OCI-LY7 (cell line): ENCODE data around the gene DOC2A. TPM values are rescaled to one million over a fixed set of nuclear protein-coding genes. Genes with fewer than 3 reads are reported as not detected.
A peak's percentile ranks its signal among the peaks of the same experiment; 100 is the strongest.

Source experiments
- BruUV-seq: library from RNA; stranded (reverse); fragments of 400-500 nt; replicated peaks from 2 replicates; lab custom pipeline; 2021; lab: Mats Ljungman, UMichigan
- CTCF ChIA-PET: fragments of 300-600 bp; sonication (Branson Sonifier 250); formaldehyde crosslinking; loops from one replicate; lab custom pipeline; 2022; ENCODE audit warnings: antibody characterized with exemption; ENCODE audit not compliant: unreplicated experiment; lab: Charles Lee
- POLR2A ChIA-PET: fragments of 300-600 bp; sonication (Branson Sonifier 250); formaldehyde crosslinking; loops from one replicate; lab custom pipeline; 2022; ENCODE audit warnings: antibody characterized with exemption; lab: Charles Lee
- DNase-seq: peaks from one replicate; pipeline ENCODE4 v3.0.0-alpha.2; 2015; ENCODE audit warnings: low spot score
- H2AFZ ChIP-seq: fragments of 200-600 bp; sonication (generic), shearing (Covaris generic); 2 replicates; pipeline ENCODE4 v1.6.1; 2014; ENCODE audit warnings: mild to moderate bottlenecking, antibody characterized with exemption, low read length, moderate library complexity
- H3K27ac ChIP-seq: fragments of 200-600 bp; sonication (generic); 2 replicates; pipeline ENCODE4 v1.5.1; 2014; ENCODE audit warnings: mixed run types, low read depth, mild to moderate bottlenecking, moderate library complexity, low read length, inconsistent platforms; ENCODE audit not compliant: poor library complexity, severe bottlenecking
- H3K36me3 ChIP-seq: fragments of 200-600 bp; sonication (generic); 2 replicates; pipeline ENCODE4 v1.6.1; 2014; ENCODE audit warnings: mild to moderate bottlenecking, antibody characterized with exemption, low read length, moderate library complexity, mixed read lengths; ENCODE audit not compliant: insufficient read depth
- H3K4me1 ChIP-seq: fragments of 200-600 bp; sonication (generic); 2 replicates; pipeline ENCODE4 v1.5.1; 2014; ENCODE audit warnings: mild to moderate bottlenecking, low read length; ENCODE audit not compliant: insufficient read depth, poor library complexity, severe bottlenecking
- H3K4me2 ChIP-seq: fragments of 200-600 bp; sonication (generic); 2 replicates; pipeline ENCODE4 v1.6.1; 2014; ENCODE audit warnings: mild to moderate bottlenecking, low read length
- H3K4me3 ChIP-seq: fragments of 200-600 bp; sonication (generic); 2 replicates; pipeline ENCODE4 v1.5.1; 2014; ENCODE audit warnings: mild to moderate bottlenecking, low read depth, low read length; ENCODE audit not compliant: poor library complexity, severe bottlenecking
- H3K79me2 ChIP-seq: fragments of 200-600 bp; sonication (generic); 2 replicates; pipeline ENCODE4 v1.6.1; 2016; ENCODE audit warnings: low read depth, mild to moderate bottlenecking, low read length, moderate library complexity, mixed read lengths; ENCODE audit not compliant: insufficient read depth
- H3K9me2 ChIP-seq: fragments of 200-600 bp; sonication (generic); 2 replicates; pipeline ENCODE4 v1.6.1; 2016; ENCODE audit warnings: mild to moderate bottlenecking, low read length, mixed read lengths; ENCODE audit not compliant: insufficient read depth
- H3K9me3 ChIP-seq: fragments of 200-600 bp; sonication (generic); 2 replicates; pipeline ENCODE4 v1.6.1; 2014; ENCODE audit warnings: mild to moderate bottlenecking, mixed run types, low read length, mixed read lengths
- H4K20me1 ChIP-seq: fragments of 200-600 bp; sonication (generic); 2 replicates; pipeline ENCODE4 v1.6.1; 2014; ENCODE audit warnings: mild to moderate bottlenecking, antibody characterized with exemption, low read length, moderate library complexity, mixed read lengths; ENCODE audit not compliant: insufficient read depth
- CTCF ChIP-seq: fragments of 200-600 bp; sonication (generic); conservative IDR thresholded peaks from 2 replicates; pipeline ENCODE4 v1.5.1; 2014; ENCODE audit warnings: mild to moderate bottlenecking, antibody characterized with exemption, low read length, moderate library complexity, mixed read lengths
- EZH2phosphoT487 ChIP-seq: fragments of 200-600 bp; sonication (generic); IDR thresholded peaks from 2 replicates; pipeline ENCODE4 v1.6.1; 2018; ENCODE audit warnings: low read depth, borderline replicate concordance, mild to moderate bottlenecking, mixed run types, antibody characterized with exemption, low read length, moderate library complexity, mixed read lengths
- intact Hi-C: fragments of 100-400 bp; cut with micrococcal nuclease; formaldehyde crosslinking; loops from one replicate; pipeline ENCODE4 v1.10.0; 2022; ENCODE audit not compliant: unreplicated experiment
- total RNA-seq, 2 experiments: library from RNA; depleted of rRNA in 1 of 2; stranded (reverse); fragments of >200 nt in 1 of 2; shearing (Covaris generic) in 1 of 2; gene quantifications; 2 replicates each; pipeline ENCODE4 v1.2.3, GENCODE V29; 2014 to 2022

The DOC2A gene
- total RNA-seq, 2 experiments from 2014 or later: 0.91 TPM; not detected in 1

- TF ChIP-seq CTCF (no peak), EZH2phosphoT487 (no peak)
- no peaks in the 10 kb centered on the region for H3K9me2 ChIP-seq
- intact Hi-C loops: no loop called here
- DNase-seq: no peak
- peaks cover 14% of the 10 kb centered on the region for H3K36me3 ChIP-seq
- H3K4me1 ChIP-seq: peaks cover 17% of the 10 kb centered on the region
- ChIA-PET POLR2A (interaction anchor here (0.6 to 3.4 kb wide), 3 partner anchors 9 to 37 kb away, joined by 3 to 56 read pairs (median 17); partner anchors contain the start of genes KCTD13 and TAOK2), CTCF (interaction anchor here (0.6 to 0.9 kb wide), 2 partner anchors 10 to 236 kb away, joined by 3 to 6 read pairs; partner anchors contain the start of gene TAOK2)
- H3K79me2 ChIP-seq: no peaks in the 10 kb centered on the region
- no peak overlapping the region for H2AFZ ChIP-seq
- no TSS peak for BruUV-seq
- peak overlapping the region; percentile 75 for H3K4me3 ChIP-seq
- H4K20me1 ChIP-seq: no peaks in the 10 kb centered on the region
- H3K9me3 ChIP-seq: no peaks in the 10 kb centered on the region
- H3K27ac ChIP-seq: no peak overlapping the region
- H3K4me2 ChIP-seq: peak overlapping the region; percentile 95
Observed at GRCh38 chr16:29963021-29963743, 47.6 kb downstream of the DOC2A start.

GRCh38 chr16:29962344-29962994 lies 48.4 kb downstream of the DOC2A start:
- peaks cover 10% of the 10 kb centered on the region for H3K36me3 ChIP-seq
- BruUV-seq: TSS peak; percentile 91
- no peak for DNase-seq
- H3K4me2 ChIP-seq: peak overlapping the region; percentile 95
- no peaks in the 10 kb centered on the region for H4K20me1 ChIP-seq
- no peaks in the 10 kb centered on the region for H3K9me3 ChIP-seq
- no peaks in the 10 kb centered on the region for H3K9me2 ChIP-seq
- H3K27ac ChIP-seq: no peak overlapping the region
- peaks cover 17% of the 10 kb centered on the region for H3K4me1 ChIP-seq
- POLR2A ChIA-PET: interaction anchor here (0.6 to 3.4 kb wide), 6 partner anchors 10 to 36 kb away, joined by 3 to 56 read pairs (median 6); partner anchors contain the start of genes KCTD13 and TAOK2
- TF ChIP-seq CTCF: no peak
- TF ChIP-seq EZH2phosphoT487: no peak
- peak overlapping the region; percentile 49; the same call in 1 of the 2 replicates for H2AFZ ChIP-seq
- peak overlapping the region; percentile 75 for H3K4me3 ChIP-seq
- no peaks in the 10 kb centered on the region for H3K79me2 ChIP-seq
- intact Hi-C loops: no loop called here
- CTCF ChIA-PET: interaction anchor here (0.6 to 0.9 kb wide), 2 partner anchors 11 to 235 kb away, joined by 3 to 6 read pairs; partner anchors contain the start of gene TAOK2
